Mesenteric fat pad (tissue), 1 donor: Measurements from ENCODE around the gene SEPTIN5. TPM values are rescaled to one million over a fixed set of nuclear protein-coding genes. Genes with fewer than 3 reads are reported as not detected.

ENCODE experiments used
- total RNA-seq: library from RNA; stranded (reverse); fragmentation: NEBNext Ultra II Directional; extraction: Animal tissue kit (Norgen Biotek cat#: 25700); gene quantifications from one replicate; pipeline ENCODE4 v1.2.1, GENCODE V29; 2021
- donor health status: DM: yes; HTN: yes; CAD: no.

Gene SEPTIN5
- total RNA-seq, 1 donor from 2014 or later, result 7.0 TPM

Other genes with a start within 250 kb of the SEPTIN5 start
- gene UFD1, start 235.3 kb upstream of the SEPTIN5 start, total RNA-seq, result 55.4 TPM
- not detected for gene CDC45, start 234.6 kb upstream of the SEPTIN5 start, total RNA-seq
- 151 TPM for gene CLDN5, start 190.1 kb upstream of the SEPTIN5 start, total RNA-seq
- gene GP1BB, start 9.0 kb downstream of the SEPTIN5 start, total RNA-seq, result 1.8 TPM
- gene TBX1, start 46.3 kb downstream of the SEPTIN5 start, total RNA-seq, result 3.0 TPM
- 4.2 TPM for gene GNB1L, start 140.4 kb downstream of the SEPTIN5 start, total RNA-seq
- 8.4 TPM for gene RTL10, start 140.4 kb downstream of the SEPTIN5 start, total RNA-seq
- gene COMT, start 227.3 kb downstream of the SEPTIN5 start, total RNA-seq, result 144 TPM
- 20.2 TPM for gene TXNRD2, start 227.3 kb downstream of the SEPTIN5 start, total RNA-seq